GM20000 (cell line): ENCODE measurements around the gene DLG2.

ENCODE experiments used
- DNase-seq: peaks from one replicate; pipeline ENCODE4 v3.0.0; 2012; ENCODE audit warnings: low spot score
- TF ChIP-seq, protein P1 (sequence below): IDR thresholded peaks from 2 replicates; pipeline ENCODE4 v1.5.1; 2012; ENCODE audit warnings: mild to moderate bottlenecking, control low read depth; ENCODE audit errors: extremely low read depth, missing control alignments

Gene DLG2

GRCh38 chr11:83711106-83711527 is 1916.0 kb downstream of the DLG2 start:
- TF ChIP-seq, protein P1, sequence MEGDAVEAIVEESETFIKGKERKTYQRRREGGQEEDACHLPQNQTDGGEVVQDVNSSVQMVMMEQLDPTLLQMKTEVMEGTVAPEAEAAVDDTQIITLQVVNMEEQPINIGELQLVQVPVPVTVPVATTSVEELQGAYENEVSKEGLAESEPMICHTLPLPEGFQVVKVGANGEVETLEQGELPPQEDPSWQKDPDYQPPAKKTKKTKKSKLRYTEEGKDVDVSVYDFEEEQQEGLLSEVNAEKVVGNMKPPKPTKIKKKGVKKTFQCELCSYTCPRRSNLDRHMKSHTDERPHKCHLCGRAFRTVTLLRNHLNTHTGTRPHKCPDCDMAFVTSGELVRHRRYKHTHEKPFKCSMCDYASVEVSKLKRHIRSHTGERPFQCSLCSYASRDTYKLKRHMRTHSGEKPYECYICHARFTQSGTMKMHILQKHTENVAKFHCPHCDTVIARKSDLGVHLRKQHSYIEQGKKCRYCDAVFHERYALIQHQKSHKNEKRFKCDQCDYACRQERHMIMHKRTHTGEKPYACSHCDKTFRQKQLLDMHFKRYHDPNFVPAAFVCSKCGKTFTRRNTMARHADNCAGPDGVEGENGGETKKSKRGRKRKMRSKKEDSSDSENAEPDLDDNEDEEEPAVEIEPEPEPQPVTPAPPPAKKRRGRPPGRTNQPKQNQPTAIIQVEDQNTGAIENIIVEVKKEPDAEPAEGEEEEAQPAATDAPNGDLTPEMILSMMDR: no peak
- no peak for DNase-seq

DNA sequence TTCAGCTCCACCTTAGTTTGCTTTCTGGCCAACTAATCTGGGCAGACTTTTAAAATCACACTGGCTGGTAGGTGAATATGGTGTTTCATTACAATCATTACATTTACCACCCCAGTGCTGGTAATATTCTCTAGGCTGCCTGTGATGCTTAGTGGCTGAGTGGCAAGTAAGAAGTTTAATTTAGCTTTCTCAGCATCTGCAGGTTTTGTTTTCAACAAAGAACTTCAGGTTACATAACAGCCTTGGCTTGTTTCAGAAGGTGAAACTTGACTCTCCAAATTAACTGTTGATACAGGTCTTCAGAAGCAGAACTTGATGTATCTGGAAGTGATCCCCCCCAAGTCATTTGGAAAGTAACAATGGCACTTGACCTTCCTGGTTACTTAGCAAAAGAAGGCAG is 1917.7 kb downstream of the DLG2 start:
- TF ChIP-seq, protein P1: no peak
- DNase-seq: no peak

DNA sequence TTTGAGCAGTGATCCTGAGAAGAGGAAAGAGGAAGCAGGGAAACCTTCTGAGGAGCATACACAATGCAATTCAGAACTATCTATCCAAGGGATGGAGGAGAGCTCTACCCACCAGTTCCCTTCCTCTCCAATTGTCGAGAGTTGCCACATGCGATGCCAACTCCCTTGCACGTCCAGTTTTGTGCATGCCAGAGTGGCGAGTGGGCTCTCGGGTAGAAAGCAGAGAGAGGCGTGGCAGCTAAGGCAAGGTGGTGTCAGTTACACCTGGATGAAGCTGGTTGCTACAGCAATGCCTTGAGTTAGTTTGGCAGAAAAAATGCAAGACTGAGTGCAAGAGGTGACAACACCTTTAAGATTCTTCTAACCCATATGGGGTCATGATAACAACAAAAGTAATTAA is 1920.6 kb downstream of the DLG2 start:
- TF ChIP-seq, protein P1: no peak
- no peak for DNase-seq

DNA sequence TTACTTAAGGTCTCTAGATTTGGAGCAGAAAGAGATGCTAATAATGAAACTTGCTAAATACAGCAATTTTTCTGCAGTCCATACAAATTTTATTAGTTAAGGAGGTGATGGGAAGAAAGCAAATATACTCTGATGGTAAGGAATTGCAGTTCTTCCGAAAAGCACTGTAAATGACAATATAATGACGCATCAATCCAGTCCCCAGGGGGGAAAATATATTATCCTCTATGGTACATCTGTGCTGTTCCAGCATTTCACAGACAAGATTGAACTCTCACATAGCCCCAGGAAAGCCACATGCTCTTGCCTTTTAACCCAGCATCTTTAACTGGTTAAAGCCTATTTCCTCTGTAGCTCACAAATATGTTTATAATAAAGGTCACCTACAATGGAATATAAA is 1924.3 kb downstream of the DLG2 start:
- no peak for DNase-seq
- TF ChIP-seq, protein P1: no peak

DNA sequence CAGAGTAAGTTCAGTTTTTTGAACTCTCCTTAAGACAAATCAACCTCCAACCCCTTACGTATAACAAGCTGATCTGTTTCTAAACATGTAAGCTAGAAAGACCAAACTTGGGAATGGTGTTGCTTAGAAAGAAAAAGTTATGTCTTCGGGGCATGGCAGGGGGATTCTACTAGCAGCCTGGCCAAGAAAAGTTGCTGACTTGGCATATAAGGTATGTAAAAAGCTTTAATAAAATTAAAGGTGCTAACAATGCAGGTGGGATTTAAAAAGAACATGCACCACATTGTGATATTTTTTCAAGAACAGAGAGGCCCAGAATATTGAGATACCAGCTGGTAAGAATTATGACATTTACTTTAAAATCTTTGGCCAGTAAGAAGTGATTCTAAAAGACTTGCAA is 1929.6 kb downstream of the DLG2 start:
- TF ChIP-seq, protein P1: no peak
- DNase-seq: no peak

DNA sequence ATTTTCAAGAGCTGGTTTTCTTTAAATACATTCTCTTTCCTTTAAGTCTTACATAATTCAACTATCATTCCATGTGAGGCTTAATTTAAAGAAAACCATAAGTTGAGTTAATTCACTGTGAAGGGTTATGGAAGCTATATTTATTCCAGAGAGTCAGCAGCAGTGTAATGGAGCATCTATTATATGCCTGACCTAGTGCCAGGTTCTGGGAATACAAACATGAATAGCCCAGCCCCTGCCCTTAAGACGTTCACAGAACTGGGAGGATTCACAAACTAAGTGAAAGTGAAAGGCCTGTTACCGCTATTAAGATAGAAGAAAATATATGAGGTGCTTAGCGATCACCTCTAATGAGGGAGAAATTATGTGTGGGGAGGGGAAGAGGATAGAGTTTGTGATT is 1932.1 kb downstream of the DLG2 start:
- no peak for DNase-seq
- TF ChIP-seq, protein P1: no peak

- DNase-seq: no peak
Observed at GRCh38 chr11:83694191-83694910, 1932.8 kb downstream of the DLG2 start.

More at GRCh38 chr11:83694191-83694910, 1932.8 kb downstream of the DLG2 start:
- TF ChIP-seq, protein P1: no peak
